Osteocyte (in vitro differentiated cells): Measurements from ENCODE around the gene MEX3A. TPM values are rescaled to one million over a fixed set of nuclear protein-coding genes. Genes with fewer than 3 reads are reported as not detected.
A peak's percentile ranks its signal among the peaks of the same experiment; 100 is the strongest.

Experiments used
- DNase-seq: peaks from one replicate; pipeline ENCODE4 v3.0.0; 2021; ENCODE audit warnings: mixed read lengths; ENCODE audit not compliant: unreplicated experiment; ENCODE audit errors: extremely low spot score
- H3K27ac Mint-ChIP-seq: one replicate; pipeline ENCODE4 v1.8.0; 2021; ENCODE audit warnings: mild to moderate bottlenecking, mixed read lengths; ENCODE audit not compliant: unreplicated experiment
- H3K27me3 Mint-ChIP-seq: one replicate; pipeline ENCODE4 v1.8.0; 2021; ENCODE audit warnings: mixed read lengths; ENCODE audit not compliant: unreplicated experiment
- H3K36me3 Mint-ChIP-seq: one replicate; pipeline ENCODE4 v1.8.0; 2021; ENCODE audit warnings: mixed read lengths; ENCODE audit not compliant: unreplicated experiment
- H3K4me1 Mint-ChIP-seq: one replicate; pipeline ENCODE4 v1.8.0; 2021; ENCODE audit warnings: mixed read lengths; ENCODE audit not compliant: unreplicated experiment
- H3K4me3 Mint-ChIP-seq: one replicate; pipeline ENCODE4 v1.8.0; 2021; ENCODE audit warnings: mild to moderate bottlenecking, moderate library complexity, mixed read lengths; ENCODE audit not compliant: unreplicated experiment
- H3K9me3 Mint-ChIP-seq: one replicate; pipeline ENCODE4 v1.8.0; 2021; ENCODE audit warnings: mixed read lengths; ENCODE audit not compliant: unreplicated experiment
- total RNA-seq: library from RNA; stranded (reverse); gene quantifications from 2 replicates; pipeline ENCODE4 v1.2.1, GENCODE V29; 2021
- TF ChIP-seq, protein P1 (sequence below): fragments of 200-600 bp; sonication (generic); IDR thresholded peaks from 2 replicates; pipeline ENCODE4 v1.5.0; 2021; ENCODE audit warnings: antibody characterized with exemption, mild to moderate bottlenecking, moderate library complexity

The MEX3A gene
- total RNA-seq, 1 donor from 2014 or later: 20.7 TPM

DNA sequence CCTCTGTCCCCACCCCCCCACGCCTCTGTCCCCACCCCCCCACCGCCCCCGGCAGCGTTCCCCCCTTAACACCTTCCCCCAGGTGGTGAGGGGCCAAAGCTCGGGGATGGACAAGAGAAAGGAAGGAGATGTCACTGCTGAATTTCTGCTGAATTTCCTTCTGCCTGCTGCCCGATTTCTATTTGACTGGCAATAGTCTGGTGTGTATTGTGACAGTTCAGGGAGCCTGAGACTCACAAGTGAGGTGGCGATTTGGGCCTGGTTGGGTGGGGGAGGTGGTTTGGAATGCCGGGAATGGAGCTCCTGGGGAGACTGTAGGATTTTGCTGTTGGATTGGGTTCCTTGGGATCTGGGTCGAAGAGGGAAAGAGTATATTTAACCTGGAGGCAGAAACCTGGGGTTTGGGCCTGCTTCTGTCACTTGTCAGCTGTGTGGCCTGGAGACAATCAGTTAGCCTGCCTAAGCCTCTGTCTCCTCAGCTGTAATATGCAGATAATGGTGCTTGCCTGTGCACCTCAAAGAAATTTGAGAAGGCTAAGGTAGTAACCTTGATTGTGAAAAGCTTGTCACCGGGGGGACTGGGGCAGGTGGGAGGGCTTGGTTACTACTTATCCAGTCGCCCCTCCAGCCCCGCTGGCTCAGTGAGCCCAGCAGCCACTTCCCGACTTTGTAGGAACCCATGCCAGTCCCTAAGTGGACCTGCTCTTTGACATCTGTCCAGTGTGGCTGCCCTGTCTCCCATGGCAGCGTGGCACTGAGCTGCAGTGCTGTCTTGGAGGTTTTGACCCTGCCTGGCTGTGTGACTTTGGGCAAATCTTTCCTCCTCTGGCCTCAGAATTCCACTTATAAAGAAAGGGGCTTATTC is 24.6 kb upstream of the MEX3A start:
- H3K4me1 Mint-ChIP-seq: peaks cover 73% of the 10 kb centered on the region
- H3K9me3 Mint-ChIP-seq: no peaks in the 10 kb centered on the region
- DNase-seq: no peak
- H3K27me3 Mint-ChIP-seq: no peaks in the 10 kb centered on the region
- no peaks in the 10 kb centered on the region for H3K36me3 Mint-ChIP-seq
- TF ChIP-seq, protein P1, sequence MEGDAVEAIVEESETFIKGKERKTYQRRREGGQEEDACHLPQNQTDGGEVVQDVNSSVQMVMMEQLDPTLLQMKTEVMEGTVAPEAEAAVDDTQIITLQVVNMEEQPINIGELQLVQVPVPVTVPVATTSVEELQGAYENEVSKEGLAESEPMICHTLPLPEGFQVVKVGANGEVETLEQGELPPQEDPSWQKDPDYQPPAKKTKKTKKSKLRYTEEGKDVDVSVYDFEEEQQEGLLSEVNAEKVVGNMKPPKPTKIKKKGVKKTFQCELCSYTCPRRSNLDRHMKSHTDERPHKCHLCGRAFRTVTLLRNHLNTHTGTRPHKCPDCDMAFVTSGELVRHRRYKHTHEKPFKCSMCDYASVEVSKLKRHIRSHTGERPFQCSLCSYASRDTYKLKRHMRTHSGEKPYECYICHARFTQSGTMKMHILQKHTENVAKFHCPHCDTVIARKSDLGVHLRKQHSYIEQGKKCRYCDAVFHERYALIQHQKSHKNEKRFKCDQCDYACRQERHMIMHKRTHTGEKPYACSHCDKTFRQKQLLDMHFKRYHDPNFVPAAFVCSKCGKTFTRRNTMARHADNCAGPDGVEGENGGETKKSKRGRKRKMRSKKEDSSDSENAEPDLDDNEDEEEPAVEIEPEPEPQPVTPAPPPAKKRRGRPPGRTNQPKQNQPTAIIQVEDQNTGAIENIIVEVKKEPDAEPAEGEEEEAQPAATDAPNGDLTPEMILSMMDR: no peak
- H3K4me3 Mint-ChIP-seq: peak overlapping the region; percentile 44
- peak overlapping the region; percentile 99 for H3K27ac Mint-ChIP-seq

DNA sequence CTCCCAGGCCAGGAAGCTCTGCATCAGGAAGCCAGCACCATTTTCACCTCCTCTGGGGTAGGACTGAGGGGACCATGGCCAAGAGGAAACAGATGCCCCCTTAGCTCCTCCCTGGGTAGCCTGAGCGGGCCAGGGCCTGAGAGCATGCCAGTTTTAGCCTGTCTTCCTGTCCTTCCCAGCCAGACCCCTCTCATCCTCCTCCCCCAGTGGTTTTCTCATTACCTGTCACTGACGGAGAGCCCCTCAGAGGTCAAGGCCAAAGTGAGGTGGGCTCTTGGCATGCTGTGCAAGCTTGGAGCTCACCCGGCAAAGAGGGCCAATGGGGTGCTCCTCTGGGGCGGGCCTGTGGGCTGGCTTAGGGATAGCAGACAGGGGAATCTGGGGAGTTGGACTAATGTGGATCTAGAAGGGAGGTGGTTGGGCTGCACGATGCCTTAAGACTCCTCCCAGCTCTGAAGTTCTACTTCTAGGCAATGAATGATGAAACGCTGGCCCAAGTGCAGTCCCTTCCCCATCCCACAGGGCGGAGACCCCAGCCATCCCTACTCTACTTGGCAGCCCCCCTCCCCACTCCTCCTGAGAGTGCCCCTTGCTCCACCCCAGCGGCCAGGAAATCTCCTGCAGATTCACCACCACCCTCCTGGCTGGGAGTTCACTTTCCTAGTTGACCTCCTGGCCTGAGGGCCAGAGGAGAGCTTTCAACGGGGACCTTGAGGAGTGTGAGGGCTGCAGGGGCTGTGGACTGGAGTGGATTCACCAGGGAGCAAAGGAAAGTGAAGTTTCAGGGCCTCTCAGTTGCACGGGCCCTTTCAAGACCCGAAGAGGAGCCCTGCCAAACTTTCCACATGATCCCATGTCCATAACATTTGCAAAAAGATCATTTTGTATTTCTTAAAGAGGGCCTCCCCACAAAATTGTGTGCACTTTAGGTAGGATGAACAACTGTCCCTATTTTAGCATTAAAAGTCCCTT is 22.9 kb upstream of the MEX3A start:
- no peak for DNase-seq
- TF ChIP-seq, protein P1: no peak

DNA sequence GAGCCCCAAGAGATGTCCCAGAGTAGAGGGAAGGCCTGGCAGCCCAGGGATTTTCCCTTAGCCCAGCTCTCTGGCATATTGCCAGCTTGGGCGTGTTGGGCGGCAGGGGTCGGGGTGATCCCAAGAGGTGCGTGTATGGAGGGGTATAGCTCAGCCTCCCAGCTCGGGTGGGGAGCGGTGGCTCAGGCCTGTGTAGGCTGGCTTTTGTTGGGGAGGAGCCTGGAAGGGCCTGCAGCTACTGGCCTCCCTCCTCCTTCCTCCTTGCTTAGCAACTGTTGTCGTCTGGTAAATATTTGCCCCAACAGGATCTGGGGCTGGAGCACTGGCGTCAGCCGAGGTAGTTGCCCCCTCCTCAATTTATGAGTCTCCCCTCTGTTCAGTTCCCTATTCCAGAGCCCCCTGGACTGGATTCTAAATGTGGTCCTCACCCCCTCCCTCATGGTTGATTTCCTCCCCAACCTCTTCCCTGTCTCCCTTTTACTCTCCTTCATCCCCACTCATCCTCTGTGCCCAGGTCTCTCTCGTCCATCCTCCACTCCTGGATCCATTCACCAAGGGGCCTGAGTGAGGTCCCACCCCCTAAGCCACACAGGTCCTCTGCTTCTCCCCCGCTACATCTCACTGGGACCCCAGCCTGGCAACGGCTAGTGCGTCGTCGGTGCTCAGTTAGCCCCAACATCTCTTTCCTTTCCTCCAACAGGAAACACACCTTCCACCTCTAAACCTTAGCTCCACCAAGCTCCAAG is 22.0 kb upstream of the MEX3A start:
- Mint-ChIP-seq H3K27me3 (no peaks in the 10 kb centered on the region), H3K27ac (peak overlapping the region; percentile 99), H3K36me3 (no peaks in the 10 kb centered on the region), H3K4me1 (peaks cover 78% of the 10 kb centered on the region), H3K4me3 (peak overlapping the region; percentile 64), H3K9me3 (no peaks in the 10 kb centered on the region)
- TF ChIP-seq, protein P1: no peak
- DNase-seq: peak; percentile 98

More for the DNA sequence above, 22.9 kb upstream of the MEX3A start:
- Mint-ChIP-seq H3K27me3 (no peaks in the 10 kb centered on the region), H3K9me3 (no peaks in the 10 kb centered on the region), H3K36me3 (no peaks in the 10 kb centered on the region), H3K27ac (peak overlapping the region; percentile 99), H3K4me1 (peaks cover 82% of the 10 kb centered on the region), H3K4me3 (peak overlapping the region; percentile 57)

DNA sequence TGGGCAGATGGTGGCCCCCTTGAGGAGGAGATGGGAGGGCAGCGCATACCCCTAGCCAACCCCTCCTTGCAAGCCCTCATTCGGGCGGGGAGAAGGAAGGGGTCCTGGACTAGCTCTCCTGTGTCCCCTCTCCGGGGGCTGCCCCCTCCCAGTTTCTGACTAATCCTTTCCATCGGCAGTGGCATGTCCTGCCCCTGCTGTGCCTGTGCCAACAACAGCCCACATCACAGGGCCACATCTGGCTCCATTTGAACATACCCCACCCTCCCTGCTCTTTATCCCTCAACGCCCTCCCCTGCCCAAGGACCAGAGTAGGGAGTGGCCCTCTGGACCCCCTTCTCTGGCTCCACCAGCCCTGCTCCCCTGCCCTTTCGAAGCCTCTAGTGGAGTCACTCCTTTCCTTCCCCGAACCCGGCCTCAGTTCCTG is 21.3 kb upstream of the MEX3A start:
- peak overlapping the region; percentile 99 for H3K27ac Mint-ChIP-seq
- H3K36me3 Mint-ChIP-seq: no peaks in the 10 kb centered on the region
- H3K27me3 Mint-ChIP-seq: no peaks in the 10 kb centered on the region
- peak overlapping the region; percentile 56 for H3K4me3 Mint-ChIP-seq
- DNase-seq: peak; percentile 93
- H3K4me1 Mint-ChIP-seq: peaks cover 72% of the 10 kb centered on the region
- TF ChIP-seq, protein P1: no peak
- H3K9me3 Mint-ChIP-seq: no peaks in the 10 kb centered on the region
